Cardiac muscle cell (in vitro differentiated cells and primary cell): ENCODE measurements around the gene PABPN1L. TPM values are rescaled to one million over a fixed set of nuclear protein-coding genes. Genes with fewer than 3 reads are reported as not detected.

Experiments
- DNase-seq, 2 donors: peaks; one replicate each; pipeline versions ENCODE4 v3.0.0 to v3.0.0-alpha.2; 2010 to 2017; ENCODE audit warnings: low read depth in 1 of 2, low spot score in 1 of 2
- H3K27ac ChIP-seq: fragments of 200-600 bp; sonication (generic); 2 replicates; pipeline ENCODE4 v1.5.1; 2016
- H3K27me3 ChIP-seq: fragments of 200-600 bp; sonication (generic); 2 replicates; pipeline ENCODE4 v1.6.0; 2016; ENCODE audit warnings: control low read depth
- H3K36me3 ChIP-seq: fragments of 200-600 bp; sonication (generic); 2 replicates; pipeline ENCODE4 v1.5.1; 2016; ENCODE audit warnings: control low read depth
- H3K4me1 ChIP-seq: fragments of 200-600 bp; sonication (generic); 2 replicates; pipeline ENCODE4 v1.8.1; 2017; ENCODE audit warnings: low read depth, mild to moderate bottlenecking, mixed run types
- H3K4me3 ChIP-seq: fragments of 200-600 bp; sonication (generic); 2 replicates; pipeline ENCODE4 v1.5.1; 2016; ENCODE audit warnings: mild to moderate bottlenecking
- H3K9me3 ChIP-seq: fragments of 200-600 bp; sonication (generic); 2 replicates; pipeline ENCODE4 v1.5.1; 2017; ENCODE audit warnings: low read depth, mild to moderate bottlenecking, control low read depth
- CTCF ChIP-seq: IDR thresholded peaks from 2 replicates; pipeline ENCODE4 v1.5.1; 2012; ENCODE audit warnings: low read depth, mild to moderate bottlenecking, low read length
- polyA plus RNA-seq: library from polyadenylated mRNA; unstranded; fragments of >200 nt; fragmentation: Nextera tagmentation; extraction: Ambion mirVana; gene quantifications from 2 replicates; pipeline ENCODE4 v1.2.1, GENCODE V29; 2016
- total RNA-seq: library from RNA; depleted of rRNA; stranded (reverse); fragments of >200 nt; gene quantifications from 2 replicates; pipeline ENCODE4 v1.2.3, GENCODE V29; 2016

The PABPN1L gene
- total and polyA plus RNA-seq, 2 experiments from 2014 or later = 0.32 TPM; not detected in 1

- no peak for TF ChIP-seq CTCF
- H3K27ac ChIP-seq = no peak overlapping the region
- H3K9me3 ChIP-seq = no peaks in the 10 kb centered on the region
- H3K36me3 ChIP-seq = no peaks in the 10 kb centered on the region
- H3K4me1 ChIP-seq = no peaks in the 10 kb centered on the region
- no peaks in the 10 kb centered on the region for H3K27me3 ChIP-seq
- H3K4me3 ChIP-seq = no peak overlapping the region
- DNase-seq = no peak
Observed at GRCh38 chr16:88865742-88866141, 718 bp downstream of the PABPN1L start.

GRCh38 chr16:88865310-88865709, 1.1 kb downstream of the PABPN1L start:
- Histone ChIP-seq H3K27ac (no peak overlapping the region), H3K4me3 (no peak overlapping the region), H3K27me3 (no peaks in the 10 kb centered on the region), H3K9me3 (no peaks in the 10 kb centered on the region), H3K4me1 (no peaks in the 10 kb centered on the region), H3K36me3 (no peaks in the 10 kb centered on the region)
- no peak for TF ChIP-seq CTCF
- DNase-seq = no peak

- peaks cover 1% of the 10 kb centered on the region for H3K36me3 ChIP-seq
- no peak overlapping the region for H3K4me3 ChIP-seq
- no peaks in the 10 kb centered on the region for H3K27me3 ChIP-seq
- H3K27ac ChIP-seq = no peak overlapping the region
- DNase-seq = no peak
- H3K4me1 ChIP-seq = no peaks in the 10 kb centered on the region
- H3K9me3 ChIP-seq = no peaks in the 10 kb centered on the region
- no peak for TF ChIP-seq CTCF
Observed at GRCh38 chr16:88864521-88864920, 1.9 kb downstream of the PABPN1L start.

GRCh38 chr16:88864099-88864498, 2.4 kb downstream of the PABPN1L start:
- Histone ChIP-seq H3K4me1 (no peaks in the 10 kb centered on the region), H3K36me3 (peaks cover 4% of the 10 kb centered on the region), H3K27me3 (no peaks in the 10 kb centered on the region), H3K9me3 (no peaks in the 10 kb centered on the region), H3K27ac (no peak overlapping the region), H3K4me3 (no peak overlapping the region)
- TF ChIP-seq CTCF = no peak
- no peak for DNase-seq

- no peaks in the 10 kb centered on the region for H3K9me3 ChIP-seq
- peaks cover 4% of the 10 kb centered on the region for H3K36me3 ChIP-seq
- DNase-seq = no peak
- H3K27ac ChIP-seq = no peak overlapping the region
- no peak overlapping the region for H3K4me3 ChIP-seq
- no peak for TF ChIP-seq CTCF
- H3K27me3 ChIP-seq = no peaks in the 10 kb centered on the region
- H3K4me1 ChIP-seq = no peaks in the 10 kb centered on the region
Observed at GRCh38 chr16:88863426-88863825, 3.0 kb downstream of the PABPN1L start.

- peaks cover 4% of the 10 kb centered on the region for H3K36me3 ChIP-seq
- no peaks in the 10 kb centered on the region for H3K27me3 ChIP-seq
- TF ChIP-seq CTCF = no peak
- no peak for DNase-seq
- no peak overlapping the region for H3K4me3 ChIP-seq
- H3K27ac ChIP-seq = no peak overlapping the region
- H3K9me3 ChIP-seq = no peaks in the 10 kb centered on the region
- H3K4me1 ChIP-seq = no peaks in the 10 kb centered on the region
Observed at GRCh38 chr16:88862968-88863367, 3.5 kb downstream of the PABPN1L start.
